ENCODE measurements around the gene ALDH7A1. TPM values are rescaled to one million over a fixed set of nuclear protein-coding genes. Genes with fewer than 3 reads are reported as not detected.

Gene ALDH7A1
- total RNA-seq, 1 experiment from 2014 or later = 176 TPM

- ATAC-seq = no peak
- DNase-seq (ENCODE audit: low spot score) = no peak
- Mint-ChIP-seq H3K27me3 (ENCODE audit: low read depth) (no peaks in the 10 kb centered on the region), H3K4me1 (peaks cover 11% of the 10 kb centered on the region), H3K36me3 (peaks cover 6% of the 10 kb centered on the region; the same call in 1 of the 2 replicates), H3K9me3 (0 out of 2 replicates have a peak, but pooled peaks cover 2% of the 10 kb centered on the region), H3K4me3 (no peak overlapping the region), H3K27ac (no peak overlapping the region)
- ChIA-PET POLR2A (no interaction called here), CTCF (no interaction called here)
- TF ChIP-seq USF1 (CRISPR knock-in tag; IDR thresholded peaks at IDR 0.05) (no peak), HMGA2 (CRISPR knock-in tag; IDR thresholded peaks at IDR 0.05) (no peak), TP53 (CRISPR knock-in tag; IDR thresholded peaks at IDR 0.05) (no peak), NR1H2 (CRISPR knock-in tag; IDR thresholded peaks at IDR 0.05) (no peak), STAT6 (CRISPR knock-in tag; conservative IDR thresholded peaks at IDR 0.05; ENCODE audit: low read depth) (no peak), JAZF1 (CRISPR knock-in tag; IDR thresholded peaks at IDR 0.05) (no peak), GRHL2 (CRISPR knock-in tag; IDR thresholded peaks at IDR 0.05; ENCODE audit: insufficient replicate concordance, severe bottlenecking) (no peak), ZNF396 (CRISPR knock-in tag; IDR thresholded peaks at IDR 0.05; ENCODE audit: borderline replicate concordance) (no peak), IRF2 (CRISPR knock-in tag; IDR thresholded peaks at IDR 0.05; ENCODE audit: borderline replicate concordance, low read depth) (no peak), TEAD4 (CRISPR knock-in tag; IDR thresholded peaks at IDR 0.05) (no peak)
- TF ChIP-seq, protein P1, sequence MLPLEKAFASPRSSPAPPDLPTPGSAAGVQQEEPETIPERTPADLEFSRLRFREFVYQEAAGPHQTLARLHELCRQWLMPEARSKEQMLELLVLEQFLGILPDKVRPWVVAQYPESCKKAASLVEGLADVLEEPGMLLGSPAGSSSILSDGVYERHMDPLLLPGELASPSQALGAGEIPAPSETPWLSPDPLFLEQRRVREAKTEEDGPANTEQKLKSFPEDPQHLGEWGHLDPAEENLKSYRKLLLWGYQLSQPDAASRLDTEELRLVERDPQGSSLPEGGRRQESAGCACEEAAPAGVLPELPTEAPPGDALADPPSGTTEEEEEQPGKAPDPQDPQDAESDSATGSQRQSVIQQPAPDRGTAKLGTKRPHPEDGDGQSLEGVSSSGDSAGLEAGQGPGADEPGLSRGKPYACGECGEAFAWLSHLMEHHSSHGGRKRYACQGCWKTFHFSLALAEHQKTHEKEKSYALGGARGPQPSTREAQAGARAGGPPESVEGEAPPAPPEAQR (CRISPR knock-in tag; IDR thresholded peaks at IDR 0.05) = no peak
- TF ChIP-seq, protein P2, sequence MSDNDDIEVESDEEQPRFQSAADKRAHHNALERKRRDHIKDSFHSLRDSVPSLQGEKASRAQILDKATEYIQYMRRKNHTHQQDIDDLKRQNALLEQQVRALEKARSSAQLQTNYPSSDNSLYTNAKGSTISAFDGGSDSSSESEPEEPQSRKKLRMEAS (CRISPR knock-in tag; IDR thresholded peaks at IDR 0.05) = no peak
- TF ChIP-seq, protein P3, sequence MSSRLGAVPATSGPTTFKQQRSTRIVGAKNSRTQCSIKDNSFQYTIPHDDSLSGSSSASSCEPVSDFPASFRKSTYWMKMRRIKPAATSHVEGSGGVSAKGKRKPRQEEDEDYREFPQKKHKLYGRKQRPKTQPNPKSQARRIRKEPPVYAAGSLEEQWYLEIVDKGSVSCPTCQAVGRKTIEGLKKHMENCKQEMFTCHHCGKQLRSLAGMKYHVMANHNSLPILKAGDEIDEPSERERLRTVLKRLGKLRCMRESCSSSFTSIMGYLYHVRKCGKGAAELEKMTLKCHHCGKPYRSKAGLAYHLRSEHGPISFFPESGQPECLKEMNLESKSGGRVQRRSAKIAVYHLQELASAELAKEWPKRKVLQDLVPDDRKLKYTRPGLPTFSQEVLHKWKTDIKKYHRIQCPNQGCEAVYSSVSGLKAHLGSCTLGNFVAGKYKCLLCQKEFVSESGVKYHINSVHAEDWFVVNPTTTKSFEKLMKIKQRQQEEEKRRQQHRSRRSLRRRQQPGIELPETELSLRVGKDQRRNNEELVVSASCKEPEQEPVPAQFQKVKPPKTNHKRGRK (CRISPR knock-in tag; IDR thresholded peaks at IDR 0.05; ENCODE audit: borderline replicate concordance) = no peak
These were observed 97.5 kb downstream of the ALDH7A1 start for GRCh38 chr5:126497506-126497905.

- ChIA-PET POLR2A (no interaction called here), CTCF (no interaction called here)
- H3K27me3 Mint-ChIP-seq (ENCODE audit: low read depth) = no peaks in the 10 kb centered on the region
- no peak overlapping the region for H3K27ac Mint-ChIP-seq
- ATAC-seq = no peak
- H3K4me3 Mint-ChIP-seq = no peak overlapping the region
- no peak for DNase-seq (ENCODE audit: low spot score)
- peaks cover 12% of the 10 kb centered on the region for H3K4me1 Mint-ChIP-seq
- 0 out of 2 replicates have a peak, but pooled peaks cover 2% of the 10 kb centered on the region for H3K9me3 Mint-ChIP-seq
- no peak for TF ChIP-seq EMX1 (CRISPR knock-in tag; IDR thresholded peaks at IDR 0.05)
- TF ChIP-seq ZNF121 (CRISPR knock-in tag; IDR thresholded peaks at IDR 0.05) = peak; percentile 82; the same call in 1 of the 2 replicates
- peaks cover 23% of the 10 kb centered on the region for H3K36me3 Mint-ChIP-seq
These were observed 100.6 kb downstream of the ALDH7A1 start for GRCh38 chr5:126494393-126494792.

DNA sequence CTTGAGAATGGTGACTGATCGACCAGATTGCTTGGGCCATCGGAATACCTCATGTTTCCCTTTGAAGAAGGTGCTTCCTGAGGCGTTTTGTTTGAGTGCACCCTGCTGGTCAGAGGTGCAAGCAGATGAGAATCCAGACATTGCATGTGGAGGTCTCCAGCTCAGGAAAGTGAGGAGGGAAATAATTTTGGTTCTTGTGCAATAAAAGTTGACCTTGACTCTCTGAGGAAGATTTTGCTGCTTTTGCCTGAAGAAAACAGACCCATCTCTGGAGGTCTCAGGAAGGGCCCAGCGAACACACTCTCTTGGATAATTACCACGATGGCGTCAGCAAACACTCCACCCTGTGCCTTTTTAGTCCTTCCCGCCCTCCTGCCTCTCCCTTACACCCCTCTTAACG is 102.1 kb downstream of the ALDH7A1 start:
- peak; percentile 23 for DNase-seq (ENCODE audit: low spot score)
- peak; percentile 37; the same call in 1 of the 2 replicates for ATAC-seq
- Mint-ChIP-seq H3K27me3 (ENCODE audit: low read depth) (no peaks in the 10 kb centered on the region), H3K27ac (no peak overlapping the region), H3K4me1 (peaks cover 12% of the 10 kb centered on the region), H3K9me3 (0 out of 2 replicates have a peak, but pooled peaks cover 2% of the 10 kb centered on the region), H3K4me3 (no peak overlapping the region), H3K36me3 (peaks cover 32% of the 10 kb centered on the region)
- ChIA-PET POLR2A (no interaction called here), CTCF (interaction anchor here (0.9 to 1.2 kb wide), 2 partner anchors 46 to 144 kb away, joined by 3 read pairs; no protein-coding TSS in a partner anchor)
- TF ChIP-seq GRHL2 (CRISPR knock-in tag; IDR thresholded peaks at IDR 0.05; ENCODE audit: insufficient replicate concordance, severe bottlenecking) = no peak
- no peak for TF ChIP-seq FOXP1 (CRISPR knock-in tag; IDR thresholded peaks at IDR 0.05; ENCODE audit: borderline replicate concordance)
- TF ChIP-seq, protein P3 (CRISPR knock-in tag; IDR thresholded peaks at IDR 0.05; ENCODE audit: borderline replicate concordance) = no peak
- TF ChIP-seq IRF2 (CRISPR knock-in tag; IDR thresholded peaks at IDR 0.05; ENCODE audit: borderline replicate concordance, low read depth) = no peak
- no peak for TF ChIP-seq ZNF219 (CRISPR knock-in tag; IDR thresholded peaks at IDR 0.05; ENCODE audit: borderline replicate concordance)
- TF ChIP-seq TP53 (CRISPR knock-in tag; IDR thresholded peaks at IDR 0.05) = no peak
- TF ChIP-seq EMX1 (CRISPR knock-in tag; IDR thresholded peaks at IDR 0.05) = no peak
- no peak for TF ChIP-seq RORB (CRISPR knock-in tag; IDR thresholded peaks at IDR 0.05)
- no peak for TF ChIP-seq ZNF423 (CRISPR knock-in tag; IDR thresholded peaks at IDR 0.05)
- TF ChIP-seq MYBL2 (CRISPR knock-in tag; IDR thresholded peaks at IDR 0.05) = no peak
- TF ChIP-seq, protein P4, sequence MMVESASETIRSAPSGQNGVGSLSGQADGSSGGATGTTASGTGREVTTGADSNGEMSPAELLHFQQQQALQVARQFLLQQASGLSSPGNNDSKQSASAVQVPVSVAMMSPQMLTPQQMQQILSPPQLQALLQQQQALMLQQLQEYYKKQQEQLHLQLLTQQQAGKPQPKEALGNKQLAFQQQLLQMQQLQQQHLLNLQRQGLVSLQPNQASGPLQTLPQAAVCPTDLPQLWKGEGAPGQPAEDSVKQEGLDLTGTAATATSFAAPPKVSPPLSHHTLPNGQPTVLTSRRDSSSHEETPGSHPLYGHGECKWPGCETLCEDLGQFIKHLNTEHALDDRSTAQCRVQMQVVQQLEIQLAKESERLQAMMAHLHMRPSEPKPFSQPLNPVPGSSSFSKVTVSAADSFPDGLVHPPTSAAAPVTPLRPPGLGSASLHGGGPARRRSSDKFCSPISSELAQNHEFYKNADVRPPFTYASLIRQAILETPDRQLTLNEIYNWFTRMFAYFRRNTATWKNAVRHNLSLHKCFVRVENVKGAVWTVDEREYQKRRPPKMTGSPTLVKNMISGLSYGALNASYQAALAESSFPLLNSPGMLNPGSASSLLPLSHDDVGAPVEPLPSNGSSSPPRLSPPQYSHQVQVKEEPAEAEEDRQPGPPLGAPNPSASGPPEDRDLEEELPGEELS (CRISPR knock-in tag; IDR thresholded peaks at IDR 0.05) = no peak
- no peak for TF ChIP-seq SOX15 (CRISPR knock-in tag; IDR thresholded peaks at IDR 0.05)

All from WTC11 (cell line).